Ovary (tissue), 1 donor: ENCODE data around the gene SCNM1.

ENCODE experiments used
- EP300 ChIP-seq: sonication (generic); formaldehyde crosslinking; IDR thresholded peaks from one replicate; pipeline ENCODE4 v1.6.1; 2017; ENCODE audit warnings: antibody characterized with exemption
- POLR2A ChIP-seq: fragments of 450-650 bp; IDR thresholded peaks from one replicate; pipeline ENCODE4 v1.6.1; 2017; ENCODE audit warnings: antibody characterized with exemption, mild to moderate bottlenecking, moderate library complexity

GRCh38 chr1:151193856-151194255 lies 27.9 kb downstream of the SCNM1 start:
- TF ChIP-seq EP300 (no peak), POLR2A (no peak)
